ENCODE data around the gene C9orf85.
"Not testable (repeated sequence)": the region's sequence is repeated elsewhere in the genome, so short reads cannot be mapped to it uniquely, and the experiment has no call there.

C9orf85 gene

DNA sequence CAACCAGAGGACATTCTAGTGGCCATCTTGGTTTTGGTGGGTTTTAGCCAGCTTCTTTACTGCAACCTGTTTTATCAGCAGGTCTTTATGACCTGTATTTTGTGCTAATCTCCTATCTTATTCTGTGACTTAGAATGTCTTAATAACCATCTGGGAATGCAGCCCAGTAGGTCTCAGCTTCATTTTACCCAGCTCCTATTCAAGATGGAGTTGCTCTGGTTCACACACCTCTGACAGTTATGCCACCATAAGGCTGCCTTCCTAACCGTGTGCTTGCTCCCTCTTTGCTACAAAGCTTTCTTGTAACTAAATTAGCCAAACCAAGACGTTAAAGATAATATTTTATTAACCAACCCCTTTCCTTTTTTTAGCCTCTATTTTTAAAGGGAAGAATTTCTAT lies 43.2 kb downstream of the C9orf85 start:
- DNase-seq: not testable (repeated sequence)

DNA sequence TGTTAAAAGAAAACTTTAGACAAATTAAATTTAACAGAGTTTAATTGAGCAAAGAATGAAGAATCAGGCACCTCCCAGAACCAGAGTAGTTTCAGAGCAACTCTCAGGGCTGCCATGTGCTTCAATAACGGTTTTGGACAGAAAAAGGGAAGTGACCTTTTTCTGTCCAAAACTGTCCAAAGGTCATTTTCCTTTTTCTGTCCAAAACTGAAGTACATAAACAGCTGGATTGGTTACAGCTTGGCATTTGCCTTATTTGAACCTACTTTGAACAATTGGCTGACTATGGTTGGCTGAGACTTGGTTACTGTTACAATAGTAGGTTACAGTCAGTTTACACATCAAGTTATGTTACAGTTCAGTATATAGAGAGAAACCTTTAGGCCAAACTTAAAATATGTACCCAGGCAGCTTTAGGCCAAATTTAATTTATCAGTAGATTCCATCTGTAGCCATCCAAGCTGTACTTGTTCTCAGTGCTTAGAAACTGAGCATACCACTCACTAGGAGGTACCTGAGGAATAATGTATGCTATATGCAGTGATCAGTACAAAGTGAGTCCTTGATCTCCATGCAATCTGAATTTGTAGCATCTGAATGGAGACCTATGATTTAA lies 44.0 kb downstream of the C9orf85 start:
- no peak for DNase-seq

DNA sequence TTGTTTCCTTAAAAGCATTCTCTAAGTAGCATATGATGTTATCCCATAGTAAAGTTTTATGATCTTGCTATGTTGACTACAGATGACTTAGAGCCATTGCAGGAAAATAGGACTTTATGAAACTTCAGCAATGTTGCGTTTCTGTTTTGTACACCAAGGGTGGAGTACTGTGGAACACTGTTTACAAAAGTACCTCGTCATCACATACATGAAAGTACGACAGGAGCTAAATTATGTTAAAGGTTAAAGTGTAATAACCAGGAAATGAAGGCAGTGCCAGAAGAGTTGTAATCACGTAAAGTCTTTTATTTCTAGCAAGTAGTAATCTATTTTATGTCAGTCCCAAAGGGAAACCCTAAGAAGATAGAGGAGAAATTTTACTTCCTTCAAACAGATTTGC lies 50.9 kb downstream of the C9orf85 start:
- no peak for DNase-seq

DNA sequence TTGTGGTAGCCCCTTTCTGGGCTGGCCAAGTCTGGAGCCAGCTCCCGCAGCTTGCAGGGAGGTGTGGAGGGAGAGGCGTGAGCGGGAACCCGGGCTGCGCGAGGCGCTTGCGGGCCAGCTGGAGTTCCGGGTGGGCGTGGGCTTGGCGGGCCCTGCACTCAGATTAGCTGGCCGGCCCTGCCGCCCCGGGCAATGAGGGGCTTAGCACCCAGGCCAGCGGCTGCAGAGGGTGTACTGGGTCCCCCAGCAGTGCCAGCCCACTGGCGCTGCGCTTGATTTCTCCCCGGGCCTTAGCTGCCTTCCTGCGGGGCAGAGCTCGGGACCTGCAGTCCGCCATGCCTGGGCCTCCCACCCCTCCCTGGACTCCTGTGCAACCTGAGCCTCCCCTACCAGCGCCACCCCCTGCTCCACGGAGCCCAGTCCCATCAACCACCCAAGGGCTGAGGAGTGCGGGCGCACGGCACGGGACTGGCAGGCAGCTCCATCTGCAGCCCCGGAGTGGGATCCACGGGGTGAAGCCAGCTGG lies 52.1 kb downstream of the C9orf85 start:
- not testable (repeated sequence) for DNase-seq

DNA sequence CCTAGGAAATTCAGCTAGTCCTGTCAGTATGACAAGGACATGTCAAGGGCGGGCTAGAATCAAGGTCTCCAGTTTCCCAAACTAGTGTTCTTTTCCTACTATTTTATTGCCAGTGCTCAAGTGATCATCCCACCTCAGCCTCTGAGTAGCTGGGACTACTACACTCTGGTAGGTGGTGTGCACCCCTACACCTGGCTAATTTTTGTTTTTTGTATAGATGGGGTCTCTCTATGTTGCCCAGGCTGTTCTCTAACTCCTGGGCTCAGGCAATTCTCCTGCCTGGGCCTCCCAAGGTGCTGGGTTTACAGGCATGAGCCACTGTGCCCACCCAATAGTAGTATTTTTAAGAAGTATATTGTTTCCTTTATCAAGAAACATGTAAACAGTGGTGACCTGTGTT lies 54.0 kb downstream of the C9orf85 start:
- no peak for DNase-seq

DNA sequence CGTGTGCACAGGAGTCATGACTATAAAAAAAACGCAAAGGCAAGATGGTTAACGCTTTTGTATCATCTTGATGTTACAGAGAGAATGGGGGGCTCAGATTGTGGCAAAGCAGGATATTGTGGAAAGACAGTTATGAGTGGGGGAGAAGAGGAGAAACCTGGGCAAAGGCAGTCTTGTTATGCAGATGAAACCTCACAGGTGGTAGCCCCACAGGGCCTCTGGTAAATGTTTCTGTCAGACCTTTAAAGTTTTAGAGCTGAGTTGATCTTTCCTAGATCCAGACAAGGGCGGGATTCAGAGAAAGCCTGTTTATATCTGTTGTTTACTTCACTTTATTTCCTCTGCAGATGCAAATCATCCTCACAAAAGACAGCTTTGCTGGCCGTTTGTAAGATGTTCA lies 55.2 kb downstream of the C9orf85 start:
- no peak for DNase-seq

DNA sequence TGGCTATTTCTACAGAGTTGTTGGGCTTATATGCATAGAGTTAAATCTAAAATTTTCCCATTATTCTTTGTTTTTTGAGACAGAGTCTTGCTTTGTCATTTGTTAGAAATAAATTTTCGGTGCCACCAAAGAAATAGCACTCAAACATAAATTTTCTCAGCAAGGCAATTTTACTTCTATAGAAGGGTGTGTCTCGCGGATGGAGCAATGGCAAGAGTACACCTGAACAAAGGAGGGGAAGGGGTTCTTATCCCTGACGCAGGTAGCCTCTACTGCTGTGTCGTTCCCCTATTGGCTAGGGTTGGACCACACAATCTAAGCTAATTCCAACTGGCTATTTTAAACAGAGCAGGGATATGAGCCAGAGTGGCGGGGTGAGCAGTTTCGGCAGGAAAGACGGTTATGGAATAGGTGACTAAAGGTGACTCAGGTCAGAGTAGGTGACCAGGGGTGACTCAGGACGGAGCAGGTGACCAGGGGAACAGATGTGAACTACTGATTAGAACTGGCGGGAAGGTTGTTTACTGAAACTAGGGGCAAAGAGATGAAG lies 57.2 kb downstream of the C9orf85 start:
- DNase-seq: no peak

DNA sequence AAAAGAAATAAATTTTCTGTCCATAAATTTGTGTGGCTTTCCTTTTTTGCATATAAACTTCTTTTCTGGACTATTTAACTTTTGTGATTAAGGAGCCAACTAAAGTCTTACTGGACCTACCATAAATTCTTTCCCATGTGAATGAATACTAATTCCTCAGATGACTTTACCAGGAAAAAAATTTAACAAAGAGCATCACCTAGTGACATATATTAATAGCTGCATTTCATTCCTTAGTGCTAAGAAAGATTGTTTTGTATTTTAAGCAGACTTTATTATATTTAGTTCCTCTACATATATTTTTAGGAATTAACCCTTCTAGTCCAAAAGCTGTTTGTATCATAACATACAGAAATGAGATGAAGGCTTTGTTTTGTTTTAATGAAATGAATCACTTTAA lies 64.4 kb downstream of the C9orf85 start:
- no peak for DNase-seq

DNA sequence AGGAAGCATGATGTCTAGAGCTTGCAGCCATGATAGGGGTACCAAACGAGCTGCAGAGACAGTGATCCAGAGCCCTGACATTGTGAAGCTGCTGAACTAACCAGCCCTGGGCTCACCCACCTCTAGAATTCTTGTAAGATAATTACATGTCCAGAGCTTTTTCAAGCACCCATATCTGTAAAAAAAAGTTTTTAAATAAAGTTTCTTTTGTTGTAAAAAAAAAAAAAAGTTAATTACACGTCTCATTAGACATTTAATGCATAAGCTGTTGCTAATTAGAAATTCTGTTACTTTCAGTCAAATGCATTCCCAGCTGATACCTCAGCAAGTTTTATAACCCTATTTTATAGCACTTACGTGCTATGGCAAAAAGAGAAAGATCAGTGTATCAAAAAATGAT lies 65.6 kb downstream of the C9orf85 start:
- DNase-seq: no peak

DNA sequence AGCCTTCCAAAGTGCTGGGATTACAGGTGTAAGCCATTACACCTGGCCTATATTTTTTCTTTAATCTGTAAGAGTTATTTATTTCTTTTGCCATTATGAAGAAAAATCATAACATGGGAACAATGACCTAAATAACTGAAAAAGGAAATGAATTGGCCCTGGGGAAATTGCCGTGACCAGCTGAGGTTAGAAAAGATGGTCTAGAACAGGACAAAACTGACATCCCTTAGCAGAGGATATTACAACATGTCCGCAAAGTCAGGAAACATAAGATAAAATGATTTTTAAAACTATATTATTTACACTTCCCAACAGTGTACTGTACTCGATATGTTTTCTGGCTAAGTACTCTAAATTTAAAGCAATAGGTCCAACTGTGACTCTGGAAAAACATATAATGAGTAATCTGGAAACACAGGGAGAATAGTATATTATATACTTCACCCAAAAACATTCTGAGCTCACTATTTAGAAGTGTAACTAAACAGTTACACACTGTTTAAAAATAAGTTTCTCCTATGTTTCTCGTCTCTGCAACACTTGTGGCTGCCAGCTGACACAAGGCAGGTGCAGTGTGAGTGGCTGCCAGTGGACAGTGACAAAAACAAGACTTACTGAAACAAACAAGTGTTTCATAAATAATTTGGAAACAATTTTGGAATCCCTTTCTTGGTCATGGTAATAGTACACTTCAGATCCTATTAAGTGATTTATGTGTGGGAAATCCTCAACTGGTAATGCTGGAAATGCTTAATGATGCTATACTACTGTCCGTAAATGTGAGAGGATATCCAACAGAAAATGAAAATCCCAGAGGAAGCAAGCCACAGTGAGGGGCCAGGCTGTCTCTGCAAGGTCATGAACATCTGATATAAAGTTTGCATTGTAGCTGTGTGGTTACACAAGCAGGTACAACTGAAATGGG lies 69.1 kb downstream of the C9orf85 start:
- DNase-seq: peak in 1 of 2 experiments; percentile 4

DNA sequence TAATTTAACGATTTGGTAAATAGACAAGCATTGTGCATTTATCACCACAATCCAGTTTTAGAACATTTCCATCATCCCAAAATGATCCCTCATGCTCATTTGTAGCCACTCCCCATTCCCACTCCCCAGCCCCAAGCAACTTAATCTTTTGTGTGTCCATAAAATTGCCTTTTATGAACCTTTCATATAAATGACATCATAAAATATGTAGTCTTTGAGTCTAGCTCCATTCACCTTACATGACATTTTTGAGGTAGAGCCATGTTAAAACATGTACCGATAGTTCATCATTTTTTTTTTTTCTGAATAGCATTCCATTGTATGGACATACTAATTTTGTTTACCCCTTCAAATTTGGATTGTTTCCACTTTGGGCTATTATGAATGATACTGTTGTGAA lies 70.5 kb downstream of the C9orf85 start:
- no peak for DNase-seq

DNA sequence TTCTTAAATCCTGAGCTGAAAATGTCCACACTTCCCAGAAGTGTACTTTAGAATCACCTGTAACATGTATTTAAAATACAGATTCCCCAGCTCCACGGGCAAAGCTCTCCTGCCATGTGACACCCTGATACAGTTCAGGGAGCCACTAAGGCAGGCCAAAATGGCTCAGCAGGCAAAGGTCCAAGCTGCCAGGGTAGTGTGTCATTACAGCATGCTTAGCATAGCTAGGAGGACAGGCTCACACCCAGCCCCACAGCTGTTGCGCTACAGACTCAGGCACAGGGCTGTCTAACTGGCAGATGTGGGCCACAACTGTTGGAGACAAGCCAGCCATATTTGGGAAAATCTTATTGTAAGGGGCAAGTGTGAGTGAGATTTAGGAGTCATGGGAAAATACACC lies 73.0 kb downstream of the C9orf85 start:
- no peak for DNase-seq

DNA sequence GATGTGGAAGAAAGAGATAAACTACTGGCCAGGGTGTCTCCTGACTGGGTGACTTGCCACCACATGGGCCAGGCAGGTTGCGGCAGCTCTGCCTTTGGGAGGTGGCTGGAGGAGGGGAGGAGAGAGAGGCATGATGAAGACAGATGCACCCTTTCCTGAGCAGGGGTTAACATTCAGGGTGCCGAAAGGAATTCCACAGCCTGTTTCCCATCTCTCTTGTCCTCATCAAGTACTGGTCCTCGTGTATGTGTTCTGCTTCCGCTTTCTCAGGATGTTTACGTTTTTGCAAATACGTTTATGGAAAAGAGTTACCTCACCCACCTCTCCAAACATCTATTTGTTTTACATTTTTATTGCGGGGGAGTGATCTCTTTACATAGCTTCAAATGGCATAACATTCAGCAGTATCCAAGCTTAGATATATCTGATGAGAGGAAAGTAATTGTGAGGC lies 73.4 kb downstream of the C9orf85 start:
- peak; percentile 34 to 46 for DNase-seq

DNA sequence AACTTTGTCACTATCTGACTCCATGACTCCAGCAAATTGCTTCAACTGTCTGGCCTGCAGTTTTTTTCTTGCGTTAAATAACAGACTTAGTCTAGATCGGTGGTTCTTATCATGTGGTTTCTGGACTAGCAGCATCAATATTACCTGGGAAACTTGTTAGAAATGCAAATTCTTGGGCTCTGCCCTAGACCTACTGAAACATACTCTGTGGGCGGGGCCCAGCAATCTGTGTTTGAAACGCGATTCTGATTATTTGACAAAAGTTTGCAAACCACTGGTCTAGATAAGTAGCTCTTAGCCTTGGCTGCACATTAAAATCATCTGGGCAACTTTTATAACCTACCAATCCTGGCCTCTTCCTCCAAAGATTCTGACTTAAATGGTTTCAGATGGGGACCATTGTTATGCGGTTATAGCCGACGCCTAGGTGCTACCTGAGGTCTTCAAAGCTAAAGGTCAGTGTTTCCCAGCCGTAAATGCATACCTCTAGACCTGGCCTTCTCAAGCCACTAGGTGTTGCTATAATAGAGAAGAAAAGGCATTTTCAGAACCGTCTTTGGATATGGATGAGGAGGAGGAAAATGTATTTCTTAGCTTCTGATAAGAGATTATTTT lies 74.0 kb downstream of the C9orf85 start:
- peak; percentile 31 to 46 for DNase-seq

DNA sequence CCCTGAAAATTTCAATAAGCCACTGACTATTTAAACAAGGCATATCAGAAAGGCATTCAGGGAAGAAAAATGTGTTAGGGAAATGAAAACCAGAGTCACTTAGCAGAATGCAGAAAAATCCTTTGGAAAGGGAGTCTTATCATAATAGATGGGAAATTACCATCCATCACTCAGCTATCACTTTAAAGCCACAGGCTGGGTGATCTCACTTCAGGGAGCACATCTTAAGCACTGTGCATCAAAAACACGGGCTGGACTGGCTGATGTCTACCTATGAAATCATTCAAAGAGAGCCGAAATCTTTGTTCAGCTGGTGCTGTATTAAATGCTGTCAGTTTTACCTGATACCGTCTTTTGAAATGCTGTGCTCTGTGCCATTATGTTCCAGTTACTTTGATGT lies 75.5 kb downstream of the C9orf85 start:
- no peak for DNase-seq

DNA sequence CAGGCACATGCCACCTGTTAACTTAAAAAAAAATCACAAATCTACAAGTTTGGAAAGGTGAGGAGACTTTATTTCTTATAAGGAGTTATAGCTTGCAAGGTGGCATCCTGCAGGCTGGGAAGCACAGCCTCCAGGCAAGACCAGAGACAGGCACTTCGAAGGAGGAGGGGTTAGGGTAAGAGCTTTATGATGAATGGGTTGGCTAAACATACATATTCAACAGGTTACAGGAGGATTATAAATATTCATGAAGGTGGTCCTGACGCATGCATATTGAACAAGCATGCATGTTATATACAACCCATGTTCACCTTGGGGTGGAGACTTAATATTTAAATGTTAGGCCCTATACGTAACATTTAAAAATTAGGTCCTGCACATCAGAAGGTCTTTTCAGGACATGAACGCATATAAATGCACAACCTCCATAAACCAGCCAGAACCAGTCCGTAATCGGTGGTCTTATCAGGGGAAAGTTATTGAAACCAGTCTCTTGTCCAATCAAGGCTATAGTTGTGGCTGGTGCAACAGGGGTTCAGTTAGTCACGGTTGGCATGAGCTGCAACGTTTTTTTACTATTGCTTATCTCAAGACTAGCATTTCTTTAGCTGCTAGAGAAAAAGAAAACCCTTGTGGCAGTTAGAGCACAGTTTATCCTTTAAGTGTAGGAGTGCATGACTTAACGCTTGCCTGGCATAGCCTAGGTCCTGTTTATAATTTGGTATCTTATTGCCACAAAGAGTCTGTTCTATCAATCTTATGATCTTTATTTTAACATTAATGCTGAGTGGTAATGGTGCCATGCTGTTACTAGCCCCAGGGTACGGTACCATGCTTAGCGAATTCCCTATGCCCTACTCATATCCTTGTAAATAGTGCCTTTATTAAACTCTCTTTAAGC lies 76.3 kb downstream of the C9orf85 start:
- peak in 1 of 2 experiments; percentile 1 for DNase-seq

DNA sequence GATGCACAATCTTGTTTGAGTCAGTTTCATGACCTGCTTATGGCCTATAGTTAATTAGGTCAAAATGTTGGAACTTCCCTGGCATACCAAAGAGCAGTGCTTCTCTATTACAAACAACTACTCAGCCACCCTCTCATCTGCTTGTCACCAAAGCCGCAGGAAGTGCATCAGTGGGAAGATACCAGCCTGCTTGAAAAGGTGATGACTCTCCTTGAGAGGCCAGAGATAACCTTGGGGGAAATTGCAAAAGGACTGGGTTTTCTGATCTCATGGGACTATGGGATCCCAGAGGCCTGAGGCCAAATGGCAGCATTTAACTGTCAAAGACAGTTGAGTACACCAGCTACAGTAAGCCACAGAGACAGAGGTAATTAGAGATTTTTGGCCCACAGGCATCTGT lies 79.0 kb downstream of the C9orf85 start:
- no peak for DNase-seq

DNA sequence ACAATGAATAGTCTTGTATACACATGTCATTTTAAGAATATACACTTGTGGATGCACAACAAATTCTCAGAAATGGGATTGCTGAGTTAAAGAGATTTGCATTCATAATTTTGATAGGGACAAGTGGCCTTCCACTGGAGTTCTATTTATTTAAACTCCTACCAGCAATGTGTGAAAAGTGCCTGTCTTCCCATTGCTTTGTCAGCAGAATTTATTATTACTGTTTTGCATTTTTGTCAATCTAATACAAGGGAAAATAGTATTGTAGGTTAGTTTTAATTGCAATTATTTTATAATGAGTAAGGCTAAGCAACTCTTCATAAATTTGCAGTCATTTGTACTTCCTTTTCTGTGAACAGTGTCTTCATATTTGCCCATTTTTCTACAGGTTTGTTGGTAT lies 94.0 kb downstream of the C9orf85 start:
- no peak for DNase-seq

DNA sequence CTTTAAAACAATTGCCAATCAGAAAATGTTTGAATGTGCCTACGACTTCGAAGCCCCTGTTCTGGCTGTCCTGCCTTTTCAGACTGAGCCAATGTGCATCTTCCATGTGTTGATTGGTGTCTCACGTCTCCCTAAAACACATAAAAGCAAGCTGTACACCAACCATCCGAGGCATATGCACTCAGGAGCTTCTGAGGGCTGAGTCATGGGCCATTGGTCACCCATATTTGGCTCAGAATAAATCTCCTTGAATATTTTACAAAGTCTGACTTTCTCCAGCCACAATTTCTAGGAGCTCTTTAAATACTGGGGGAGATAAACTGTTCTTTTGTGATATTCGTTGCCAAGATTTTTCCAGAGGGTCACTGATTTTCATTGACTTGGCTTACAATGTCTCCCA lies 95.1 kb downstream of the C9orf85 start:
- no peak for DNase-seq

DNA sequence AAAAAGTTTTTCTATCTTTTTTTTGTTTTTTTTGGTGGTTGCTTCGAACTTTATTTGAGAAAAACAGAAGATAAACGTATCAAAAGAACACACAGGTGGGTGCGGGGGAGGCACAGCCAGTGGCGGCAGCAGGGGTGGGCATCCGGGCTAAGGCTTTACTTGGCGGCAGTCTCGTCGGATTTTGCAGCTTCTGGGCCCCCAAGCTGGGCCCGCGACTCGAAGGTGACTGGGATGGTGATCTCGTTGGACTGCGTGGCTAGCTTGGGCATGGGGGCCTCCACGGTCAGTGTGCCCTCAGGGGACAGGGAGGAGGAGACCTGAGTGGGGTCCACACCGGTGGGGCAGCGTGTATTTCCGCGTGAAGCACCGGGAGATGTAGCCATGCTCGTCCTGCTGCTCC lies 96.3 kb downstream of the C9orf85 start:
- DNase-seq: not testable (repeated sequence)

DNA sequence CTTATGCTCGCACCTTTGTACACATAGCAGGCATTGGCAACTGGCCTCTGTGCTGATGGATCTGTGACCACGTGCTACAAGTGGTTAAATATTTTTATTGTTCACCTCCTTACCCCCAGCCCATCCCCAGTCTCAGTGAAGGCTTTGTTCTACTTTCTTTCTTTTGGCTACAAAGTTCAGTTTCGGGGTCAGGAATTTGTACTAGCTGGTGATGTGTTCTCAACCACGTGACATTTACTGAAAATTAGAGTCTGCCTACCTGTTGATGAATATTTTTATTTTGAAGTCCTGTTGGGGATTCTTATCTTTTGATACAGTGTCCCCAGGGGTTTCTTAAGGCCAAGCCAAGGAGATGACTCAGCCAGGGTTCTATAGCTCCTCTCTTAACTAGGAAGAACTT lies 101.2 kb downstream of the C9orf85 start:
- no peak for DNase-seq

DNA sequence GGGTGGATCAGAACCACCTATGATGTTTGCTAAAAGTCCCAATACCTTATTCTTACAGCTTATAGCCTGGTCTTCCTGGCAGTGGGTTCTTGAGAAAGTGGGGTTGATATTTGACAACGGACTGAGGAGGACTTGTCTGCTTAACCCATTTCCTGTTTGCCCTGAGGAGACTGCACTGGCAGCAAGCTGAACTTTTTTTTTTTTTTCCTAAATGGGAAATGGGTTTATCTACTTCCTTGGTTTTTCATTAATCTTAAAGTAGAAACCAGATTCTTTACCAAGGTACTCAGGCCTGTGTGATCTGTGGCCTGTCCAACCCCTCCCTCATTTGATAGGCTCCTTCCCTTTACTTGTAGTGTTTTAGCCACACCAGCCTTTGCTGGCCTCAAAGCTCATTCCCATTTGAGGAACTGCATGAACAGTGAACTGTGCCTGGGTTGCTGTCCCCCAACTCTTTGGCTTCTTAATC lies 101.9 kb downstream of the C9orf85 start:
- DNase-seq: no peak
